GM21529 (cell line): Measurements from ENCODE around the gene SHFL.

Source experiments
- ATAC-seq: cut with Tn5 transposase; IDR thresholded peaks from one replicate; pipeline ENCODE4 v1.9.1; 2021; ENCODE audit not compliant: unreplicated experiment

The SHFL gene

DNA sequence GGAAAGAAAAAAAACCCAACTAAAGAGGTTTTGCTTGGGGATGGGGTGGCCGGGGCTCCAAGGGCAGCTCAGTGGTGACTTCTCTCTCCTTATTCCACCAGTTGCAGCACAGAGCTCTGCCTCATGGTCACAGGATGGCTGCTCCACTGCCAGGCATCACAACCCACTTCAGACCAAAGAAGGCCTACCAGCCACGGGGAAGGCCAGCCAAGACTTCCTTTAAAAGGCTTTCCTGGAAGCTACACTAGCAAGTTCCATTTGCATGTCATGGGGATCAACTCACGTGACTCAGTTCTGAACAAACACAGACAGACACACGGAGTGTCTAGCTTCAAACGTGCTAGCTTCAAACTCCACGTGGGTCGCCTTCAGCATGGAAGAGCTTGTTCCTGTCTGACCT is 46.8 kb downstream of the SHFL start:
- ATAC-seq = no peak

GRCh38 chr19:10133596-10133995 is 47.5 kb downstream of the SHFL start:
- no peak for ATAC-seq

- ATAC-seq = no peak
Observed at GRCh38 chr19:10134040-10134439, 47.9 kb downstream of the SHFL start.

GRCh38 chr19:10135551-10136334 is 49.6 kb downstream of the SHFL start:
- no peak for ATAC-seq

- no peak for ATAC-seq
Observed at GRCh38 chr19:10136936-10137335, 50.8 kb downstream of the SHFL start.

- ATAC-seq = no peak
Observed at GRCh38 chr19:10137751-10138682, 51.9 kb downstream of the SHFL start.

DNA sequence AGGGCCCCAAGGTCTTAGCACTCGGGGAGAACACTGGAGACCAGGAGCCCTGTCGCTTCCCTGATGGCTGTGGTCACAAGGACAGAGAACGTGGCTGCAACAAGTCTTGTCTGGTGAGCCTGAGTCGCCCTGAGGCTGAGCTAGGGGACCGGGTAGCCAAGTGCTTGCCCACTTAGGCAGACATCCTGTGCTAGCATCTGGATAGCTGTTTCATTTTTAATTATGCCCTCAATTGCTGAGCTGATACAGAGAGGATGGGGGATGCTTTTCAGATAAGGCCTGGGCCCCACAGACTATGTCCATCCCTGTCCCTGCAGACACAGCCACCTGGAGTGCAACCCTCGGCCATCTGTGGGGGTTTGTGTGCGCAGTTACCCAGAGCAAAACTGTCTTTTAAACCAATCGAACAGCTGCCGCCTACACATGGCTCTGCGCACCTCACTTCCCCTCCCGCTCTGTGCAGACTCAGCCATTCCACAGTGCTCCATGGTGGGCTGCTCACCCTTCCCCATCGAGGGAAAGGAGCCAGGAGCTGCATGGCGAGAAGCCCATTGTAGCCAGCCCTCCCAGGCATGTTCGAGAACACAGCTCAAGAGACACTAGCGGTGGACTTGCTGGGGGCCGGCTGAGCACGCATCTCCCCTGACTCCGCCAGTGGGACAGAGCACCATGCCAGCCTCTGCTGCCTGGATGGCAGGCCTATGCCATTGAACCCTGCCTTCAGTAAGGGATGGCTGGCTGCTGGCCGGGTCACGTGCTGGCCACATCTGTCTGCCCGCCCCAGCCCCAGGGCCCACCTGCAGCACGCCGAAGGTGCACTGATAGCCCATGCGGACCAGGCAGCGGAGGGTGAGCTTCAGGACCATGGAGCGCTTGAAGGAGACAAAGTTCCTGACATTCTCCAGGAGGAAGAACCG is 53.0 kb downstream of the SHFL start:
- no peak for ATAC-seq

DNA sequence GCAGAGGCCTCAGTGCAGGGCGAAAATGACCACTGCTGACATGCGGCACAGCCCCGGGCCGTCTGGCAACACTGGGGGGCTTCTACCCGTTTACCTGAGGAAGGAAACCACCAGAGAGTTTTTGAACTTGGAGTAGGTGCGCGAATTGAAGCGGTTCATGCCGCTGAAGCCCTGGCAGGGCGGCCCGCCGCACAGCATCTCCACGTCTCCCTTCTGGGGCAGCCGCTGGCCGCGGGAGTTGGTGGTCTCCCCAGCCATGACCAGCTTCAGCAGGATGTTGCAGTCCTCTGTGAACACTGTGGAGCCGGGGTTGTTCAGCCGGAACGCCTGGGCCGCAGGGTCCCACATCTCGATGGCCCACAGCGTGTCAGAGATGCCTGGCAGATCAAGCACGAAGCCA is 53.8 kb downstream of the SHFL start:
- no peak for ATAC-seq

DNA sequence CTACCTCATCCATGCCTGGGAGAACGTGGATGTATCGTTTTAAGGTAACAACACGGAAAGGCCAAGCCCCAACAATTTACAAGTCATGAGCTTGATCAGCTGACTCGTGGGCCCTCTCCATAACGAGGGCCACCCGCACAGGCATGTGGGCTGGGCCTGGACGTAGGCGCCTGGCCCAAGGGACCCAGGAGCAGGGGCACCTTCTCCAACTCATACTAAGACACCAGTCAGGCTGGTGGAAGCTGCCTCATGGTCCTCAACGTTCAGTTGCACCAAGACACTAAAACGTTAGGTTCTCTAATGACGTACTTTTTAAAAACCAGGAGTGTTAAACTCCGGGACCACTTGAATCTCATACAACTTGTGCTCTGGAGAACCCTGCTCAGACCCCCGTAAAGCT is 55.4 kb downstream of the SHFL start:
- ATAC-seq = no peak

- no peak for ATAC-seq
Observed at GRCh38 chr19:10141973-10142372, 55.9 kb downstream of the SHFL start.
